Upper lobe of left lung (tissue), 4 donors: ENCODE results near the gene BAAT.

Experiments
- CTCF ChIP-seq, 6 experiments: fragments of 450-650 bp in 4 of 6; fragments of 200-600 bp in 2 of 6; sonication (generic) in 2 of 6; IDR thresholded peaks; one replicate each; pipeline ENCODE4 v1.5.1; 2016 to 2019; ENCODE audit warnings: antibody characterized with exemption in 6 of 6
- EP300 ChIP-seq, 4 donors: sonication (generic); formaldehyde crosslinking; IDR thresholded peaks; one replicate each; pipeline ENCODE4 v1.5.1; 2017; ENCODE audit warnings: antibody characterized with exemption in 4 of 4, control low read depth in 2 of 4
- POLR2A ChIP-seq, 4 donors: fragments of 450-650 bp; IDR thresholded peaks; one replicate each; pipeline ENCODE4 v1.5.1; 2016 to 2017; ENCODE audit warnings: antibody characterized with exemption in 4 of 4, mild to moderate bottlenecking in 2 of 4

- TF ChIP-seq EP300 (IDR thresholded peaks at IDR 0.05) = no peak
- TF ChIP-seq CTCF (IDR thresholded peaks at IDR 0.05) = no peak
- TF ChIP-seq POLR2A (IDR thresholded peaks at IDR 0.05) = no peak
Observed at GRCh38 chr9:101399643-101399970, 14.8 kb upstream of the BAAT start.
